Mesodermal cell (in vitro differentiated cells): ENCODE measurements around the gene RBP3.
"Not testable (repeated sequence)": the region's sequence is repeated elsewhere in the genome, so short reads cannot be mapped to it uniquely, and the experiment has no call there.

Experiments used
- H3K27ac ChIP-seq: 2 replicates; pipeline ENCODE4 v1.7.0; 2013; ENCODE audit warnings: mild to moderate bottlenecking, low read depth, low read length, moderate library complexity; ENCODE audit not compliant: severe bottlenecking
- H3K36me3 ChIP-seq: 2 replicates; pipeline ENCODE4 v1.7.1; 2013; ENCODE audit warnings: mild to moderate bottlenecking, low read length, moderate library complexity; ENCODE audit not compliant: control insufficient read depth, insufficient read depth
- H3K4me1 ChIP-seq: one replicate; pipeline ENCODE4 v1.7.1; 2013; ENCODE audit warnings: mild to moderate bottlenecking, low read length; ENCODE audit not compliant: insufficient read depth, control insufficient read depth, poor library complexity, severe bottlenecking
- H3K4me3 ChIP-seq: 2 replicates; pipeline ENCODE4 v1.7.0; 2013; ENCODE audit warnings: low read length, control low read depth, mild to moderate bottlenecking; ENCODE audit not compliant: insufficient read depth, poor library complexity, severe bottlenecking; ENCODE audit errors: extremely low read depth
- H3K9me3 ChIP-seq: 2 replicates; pipeline ENCODE4 v1.7.1; 2013; ENCODE audit warnings: mild to moderate bottlenecking, low read length, moderate library complexity; ENCODE audit not compliant: control insufficient read depth
- WGBS, 2 experiments: methylation state at CpG; one replicate each; pipeline ENCODE4 v1.1.5; 2013; ENCODE audit warnings: missing lambda C conversion rate in 2 of 2; ENCODE audit not compliant: insufficient coverage in 2 of 2; 5-methylcytosine and 5-hydroxymethylcytosine counted together

RBP3 gene

GRCh38 chr10:47384148-47384921, 36.2 kb downstream of the RBP3 start, which contains the start of gene ZNF488:
TSS of gene ZNF488 (minus strand) at chr10:47384293. CDS start at chr10:47368829, 15,464 bp downstream.
- 1% methylated on average over 43 to 48 of the region's 75 CpGs for WGBS, 2 experiments
- peak within 1 kb of the TSS; percentile 71 for H3K27ac ChIP-seq
- H3K4me1 ChIP-seq, result peaks cover 3% of the 10 kb centered on the region

GRCh38 chr10:47386104-47386503, 37.9 kb downstream of the RBP3 start:
- H3K4me1 ChIP-seq, H3K4me3 ChIP-seq, H3K9me3 ChIP-seq, H3K27ac ChIP-seq, H3K36me3 ChIP-seq: not testable (repeated sequence)
- 88 to 93% methylated on average over 2 of the region's 2 CpGs for WGBS, 2 experiments

More at GRCh38 chr10:47384148-47384921, 36.2 kb downstream of the RBP3 start, which contains the start of gene ZNF488:
- Histone ChIP-seq H3K36me3 (no peaks in the 10 kb centered on the region), H3K4me3 (peak within 1 kb of the TSS; percentile 55), H3K9me3 (peaks cover 7% of the 10 kb centered on the region)

GRCh38 chr10:47388879-47389278, 40.7 kb downstream of the RBP3 start:
- Histone ChIP-seq H3K4me1 (no peaks in the 10 kb centered on the region), H3K9me3 (peaks cover 7% of the 10 kb centered on the region), H3K4me3 (no peak overlapping the region), H3K27ac (no peak overlapping the region), H3K36me3 (no peaks in the 10 kb centered on the region)
- WGBS, 2 experiments, result 100% methylated on average over 2 of the region's 4 CpGs

- H3K4me1 ChIP-seq, result no peaks in the 10 kb centered on the region
- H3K36me3 ChIP-seq, result no peaks in the 10 kb centered on the region
- WGBS, 2 experiments, result 100% methylated on average over 1 to 2 of the region's 3 CpGs
- H3K9me3 ChIP-seq, result peaks cover 7% of the 10 kb centered on the region
- H3K4me3 ChIP-seq, result no peak overlapping the region
- no peak overlapping the region for H3K27ac ChIP-seq
Observed at GRCh38 chr10:47389619-47390018, 41.5 kb downstream of the RBP3 start.

GRCh38 chr10:47396311-47396717, 48.2 kb downstream of the RBP3 start:
- Histone ChIP-seq H3K27ac (no peak overlapping the region), H3K4me3 (no peak overlapping the region), H3K9me3 (no peaks in the 10 kb centered on the region), H3K36me3 (no peaks in the 10 kb centered on the region), H3K4me1 (peaks cover 5% of the 10 kb centered on the region)

GRCh38 chr10:47397256-47397655, 49.1 kb downstream of the RBP3 start:
- Histone ChIP-seq H3K4me3 (no peak overlapping the region), H3K9me3 (no peaks in the 10 kb centered on the region), H3K27ac (no peak overlapping the region), H3K4me1 (peaks cover 12% of the 10 kb centered on the region), H3K36me3 (no peaks in the 10 kb centered on the region)
- WGBS, 2 experiments, result 92 to 100% methylated on average over 3 to 5 of the region's 6 CpGs

GRCh38 chr10:47400251-47400650, 52.1 kb downstream of the RBP3 start:
- H3K9me3 ChIP-seq, result no peaks in the 10 kb centered on the region
- peaks cover 28% of the 10 kb centered on the region for H3K4me1 ChIP-seq
- H3K4me3 ChIP-seq, result no peak overlapping the region
- 92% methylated on average over 2 of the region's 2 CpGs; no CpG with 5 or more reads in 1 of the 2 experiments for WGBS, 2 experiments
- H3K36me3 ChIP-seq, result no peaks in the 10 kb centered on the region
- H3K27ac ChIP-seq, result no peak overlapping the region

GRCh38 chr10:47400786-47401185, 52.6 kb downstream of the RBP3 start:
- Histone ChIP-seq H3K36me3 (no peaks in the 10 kb centered on the region), H3K4me3 (no peak overlapping the region), H3K9me3 (no peaks in the 10 kb centered on the region), H3K4me1 (peaks cover 28% of the 10 kb centered on the region), H3K27ac (no peak overlapping the region)
- WGBS, 2 experiments, result 100% methylated on average over 1 to 3 of the region's 3 CpGs

- 98 to 100% methylated on average over 3 to 4 of the region's 4 CpGs for WGBS, 2 experiments
- H3K9me3 ChIP-seq, result no peaks in the 10 kb centered on the region
- peaks cover 28% of the 10 kb centered on the region for H3K4me1 ChIP-seq
- H3K36me3 ChIP-seq, result no peaks in the 10 kb centered on the region
- H3K27ac ChIP-seq, result no peak overlapping the region
- H3K4me3 ChIP-seq, result no peak overlapping the region
Observed at GRCh38 chr10:47401210-47401609, 53.0 kb downstream of the RBP3 start.

- Histone ChIP-seq H3K36me3 (no peaks in the 10 kb centered on the region), H3K9me3 (no peaks in the 10 kb centered on the region), H3K27ac (peak overlapping the region; percentile 93), H3K4me1 (peaks cover 29% of the 10 kb centered on the region), H3K4me3 (no peak overlapping the region)
- WGBS, 2 experiments, result 71 to 77% methylated on average over 7 to 9 of the region's 10 CpGs
Observed at GRCh38 chr10:47401874-47402640, 53.9 kb downstream of the RBP3 start.
